ENCODE measurements around the gene SLC25A12.
"Not testable (repeated sequence)": the region's sequence is repeated elsewhere in the genome, so short reads cannot be mapped to it uniquely, and the experiment has no call there.

The SLC25A12 gene

DNA sequence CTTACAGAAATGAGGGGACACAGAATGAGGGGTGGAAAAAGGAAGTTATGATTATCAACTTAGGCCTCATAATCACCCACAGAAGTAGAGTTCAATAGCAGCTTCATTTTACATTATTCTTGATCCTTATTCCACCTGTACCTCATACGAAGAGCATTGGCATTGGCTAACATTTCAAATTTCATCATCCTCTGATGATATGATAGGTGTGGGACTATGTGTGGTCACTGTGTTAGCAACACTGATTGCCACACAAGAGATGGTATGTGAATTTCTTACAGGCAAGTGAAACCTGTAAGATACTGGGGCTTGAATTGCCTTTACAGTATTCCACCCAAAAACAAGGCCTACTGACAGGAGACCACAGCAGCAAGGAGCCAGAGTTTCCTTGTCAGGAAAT lies 14.2 kb upstream of the SLC25A12 start:
- TF ChIP-seq GATA1 (IDR thresholded peaks at IDR 0.05; ENCODE audit: low read depth, low read length) (no peak), POLR2A (IDR thresholded peaks at IDR 0.05; ENCODE audit: low read length) (no peak)

DNA sequence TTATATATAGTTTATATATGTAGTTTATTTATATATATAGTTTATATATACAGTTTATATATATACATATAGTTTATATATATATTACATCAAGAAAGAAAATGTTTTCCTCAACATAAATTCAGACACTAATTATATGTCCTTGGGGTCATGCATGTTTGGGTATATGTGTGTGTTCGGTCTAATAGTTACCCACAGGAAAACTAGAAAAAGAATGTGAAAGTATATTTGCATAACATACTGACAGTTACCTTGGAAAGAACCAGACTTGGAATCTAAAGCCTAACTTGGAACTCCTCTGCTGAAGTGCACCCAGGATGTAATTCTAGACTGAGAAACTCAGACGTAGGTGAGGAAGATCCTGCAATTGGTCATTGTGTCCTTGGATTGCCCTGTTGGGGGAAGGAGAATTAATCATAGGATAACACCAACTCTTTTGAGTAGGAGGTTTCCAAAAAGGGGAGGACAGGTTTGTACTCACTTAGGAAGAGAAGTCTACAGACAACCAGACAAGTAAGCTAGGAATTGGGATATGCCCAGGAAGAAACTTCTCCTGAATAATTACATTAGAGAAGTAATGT lies 8.9 kb upstream of the SLC25A12 start:
- DNase-seq, result no peak
- no peak for TF ChIP-seq POLR2A (IDR thresholded peaks at IDR 0.05; ENCODE audit: low read length)
- no peak for TF ChIP-seq GATA1 (IDR thresholded peaks at IDR 0.05; ENCODE audit: low read depth, low read length)

More for the DNA sequence above, 14.2 kb upstream of the SLC25A12 start:
- DNase-seq, result no peak

DNA sequence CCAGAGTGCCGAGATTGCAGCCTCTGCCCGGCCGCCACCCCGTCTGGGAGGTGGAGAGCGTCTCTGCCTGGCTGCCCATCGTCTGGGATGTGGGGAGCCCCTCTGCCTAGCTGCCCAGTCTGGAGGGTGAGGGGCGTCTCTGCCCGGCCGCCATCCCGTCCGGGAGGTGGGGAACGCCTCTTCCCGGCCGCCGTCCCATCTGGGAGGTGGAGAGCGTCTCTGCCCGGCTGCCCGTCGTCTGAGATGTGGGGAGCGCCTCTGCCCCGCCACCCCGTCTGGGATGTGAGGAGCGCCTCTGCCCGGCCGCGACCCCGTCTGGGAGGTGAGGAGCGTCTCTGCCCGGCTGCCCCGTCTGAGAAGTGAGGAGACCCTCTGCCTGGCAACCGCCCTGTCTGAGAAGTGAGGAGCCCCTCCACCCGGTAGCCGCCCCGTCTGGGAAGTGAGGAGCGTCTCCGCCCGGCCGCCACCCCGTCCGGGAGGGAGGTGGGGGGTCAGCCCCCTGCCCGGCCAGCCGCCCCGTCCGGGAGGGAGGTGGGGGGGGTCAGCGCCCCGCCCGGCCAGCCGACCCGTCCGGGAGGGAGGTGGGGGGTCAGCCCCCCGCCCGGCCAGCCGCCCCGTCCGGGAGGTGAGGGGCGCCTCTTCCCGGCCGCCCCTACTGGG lies 5.7 kb upstream of the SLC25A12 start:
- DNase-seq, result not testable (repeated sequence)

DNA sequence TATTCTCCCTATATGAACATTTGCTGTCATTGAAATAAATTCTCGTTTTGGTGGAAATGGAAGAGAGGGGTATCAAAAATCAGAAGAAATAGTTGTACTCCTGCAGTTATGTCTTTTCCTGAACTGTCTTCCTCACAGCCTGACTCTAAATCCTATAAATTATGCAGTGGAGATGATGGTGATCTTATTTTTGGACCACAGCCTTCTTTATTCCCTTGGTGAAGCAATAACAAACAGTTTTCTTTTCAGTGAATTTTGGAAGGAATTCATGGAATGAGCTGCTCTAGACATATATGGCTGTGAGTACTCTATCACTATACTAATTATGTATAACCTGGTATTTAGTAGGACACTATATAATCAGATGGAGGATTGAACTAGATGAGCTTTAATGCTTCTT lies 1.7 kb upstream of the SLC25A12 start:
- no peak for DNase-seq
- TF ChIP-seq GATA1 (IDR thresholded peaks at IDR 0.05; ENCODE audit: low read depth, low read length), result no peak
- TF ChIP-seq POLR2A (IDR thresholded peaks at IDR 0.05; ENCODE audit: low read length), result no peak

DNA sequence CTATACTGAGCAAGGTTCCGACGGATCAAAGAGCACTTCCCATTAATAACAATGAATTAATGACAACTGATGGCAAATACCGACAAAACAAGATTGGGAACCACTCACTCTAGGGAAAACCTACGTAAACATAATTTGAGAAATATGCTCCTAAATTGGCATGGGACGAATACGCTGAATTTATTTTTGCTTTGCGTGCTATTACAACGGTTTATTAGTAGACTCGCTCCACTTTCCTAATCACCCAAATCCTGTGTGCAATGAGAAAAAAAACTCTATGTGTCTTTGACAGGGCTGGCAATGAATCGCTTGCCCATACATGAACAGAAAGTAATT lies 536 bp upstream of the SLC25A12 start:
- peak; percentile 29 for TF ChIP-seq POLR2A (IDR thresholded peaks at IDR 0.05; ENCODE audit: low read length)
- TF ChIP-seq GATA1 (IDR thresholded peaks at IDR 0.05; ENCODE audit: low read depth, low read length), result no peak
- no peak for DNase-seq

DNA sequence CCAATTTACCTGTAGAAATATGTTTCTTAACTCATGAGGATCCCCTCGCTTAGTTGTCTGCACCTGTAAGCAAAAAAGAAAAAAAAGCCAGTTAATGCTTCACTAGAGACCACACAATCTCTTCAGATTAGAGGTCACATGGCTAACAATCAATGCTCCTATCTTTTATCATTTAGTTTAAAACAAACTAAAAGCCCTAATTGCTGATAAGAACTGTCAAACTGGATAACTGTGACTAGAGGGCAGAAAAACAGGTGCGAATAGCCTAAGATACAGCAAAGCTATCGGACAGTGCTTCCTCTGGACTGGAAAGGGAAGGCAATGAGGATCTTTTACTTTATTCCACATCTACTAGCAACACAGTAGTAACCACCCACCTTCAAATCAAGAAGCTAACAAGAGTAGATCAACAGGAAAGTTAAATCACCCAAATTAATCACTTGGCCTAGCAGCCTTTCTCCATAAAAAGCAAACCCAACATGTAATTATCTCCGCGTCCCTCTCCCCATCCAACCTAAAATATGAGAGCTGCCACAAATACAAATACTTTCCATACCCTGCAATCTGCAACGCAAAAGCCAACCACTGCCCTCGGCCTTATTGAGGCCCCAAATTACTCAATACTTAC lies 734 bp downstream of the SLC25A12 start:
- TF ChIP-seq GATA1 (IDR thresholded peaks at IDR 0.05; ENCODE audit: low read depth, low read length), result no peak
- TF ChIP-seq POLR2A (IDR thresholded peaks at IDR 0.05; ENCODE audit: low read length), result no peak
- no peak for DNase-seq

DNA sequence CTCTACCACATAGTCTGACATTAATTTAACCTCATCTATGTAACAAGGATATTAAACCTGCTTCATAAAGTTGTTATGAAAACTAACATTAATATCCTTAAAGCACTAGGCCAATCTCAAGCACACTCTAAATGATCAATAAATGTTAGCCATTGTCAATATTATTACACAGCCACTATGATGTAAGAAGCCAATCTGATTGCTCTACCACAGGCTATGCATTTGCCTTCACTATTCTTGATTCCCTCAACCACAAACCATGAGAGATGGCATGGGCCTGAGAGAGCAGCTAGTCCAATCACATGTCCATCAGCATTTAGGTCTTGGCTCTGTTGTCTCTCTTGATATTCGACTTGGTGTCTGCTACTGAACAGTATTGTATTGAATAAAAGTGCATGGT lies 4.2 kb downstream of the SLC25A12 start:
- TF ChIP-seq POLR2A (IDR thresholded peaks at IDR 0.05; ENCODE audit: low read length), result no peak
- TF ChIP-seq GATA1 (IDR thresholded peaks at IDR 0.05; ENCODE audit: low read depth, low read length), result no peak
- DNase-seq, result no peak

DNA sequence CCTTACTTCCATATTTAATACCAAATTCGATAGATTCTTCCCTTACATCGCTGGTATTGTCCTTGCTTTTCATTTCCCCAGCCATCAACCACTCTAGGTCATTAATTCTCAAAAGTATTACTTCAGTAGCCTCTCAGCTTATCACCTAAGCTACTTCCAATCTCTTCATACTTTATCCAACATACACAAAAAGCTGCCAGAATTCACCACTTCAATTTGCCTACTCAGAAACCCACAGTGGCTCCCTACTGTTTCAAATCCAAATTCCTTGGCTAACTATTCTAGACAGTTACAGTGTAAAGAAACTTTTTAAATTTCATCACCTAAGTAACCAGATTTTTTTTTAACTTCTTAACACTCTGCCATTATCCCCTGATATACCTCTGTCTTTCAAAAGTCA lies 4.7 kb downstream of the SLC25A12 start:
- no peak for DNase-seq
- no peak for TF ChIP-seq POLR2A (IDR thresholded peaks at IDR 0.05; ENCODE audit: low read length)
- no peak for TF ChIP-seq GATA1 (IDR thresholded peaks at IDR 0.05; ENCODE audit: low read depth, low read length)

DNA sequence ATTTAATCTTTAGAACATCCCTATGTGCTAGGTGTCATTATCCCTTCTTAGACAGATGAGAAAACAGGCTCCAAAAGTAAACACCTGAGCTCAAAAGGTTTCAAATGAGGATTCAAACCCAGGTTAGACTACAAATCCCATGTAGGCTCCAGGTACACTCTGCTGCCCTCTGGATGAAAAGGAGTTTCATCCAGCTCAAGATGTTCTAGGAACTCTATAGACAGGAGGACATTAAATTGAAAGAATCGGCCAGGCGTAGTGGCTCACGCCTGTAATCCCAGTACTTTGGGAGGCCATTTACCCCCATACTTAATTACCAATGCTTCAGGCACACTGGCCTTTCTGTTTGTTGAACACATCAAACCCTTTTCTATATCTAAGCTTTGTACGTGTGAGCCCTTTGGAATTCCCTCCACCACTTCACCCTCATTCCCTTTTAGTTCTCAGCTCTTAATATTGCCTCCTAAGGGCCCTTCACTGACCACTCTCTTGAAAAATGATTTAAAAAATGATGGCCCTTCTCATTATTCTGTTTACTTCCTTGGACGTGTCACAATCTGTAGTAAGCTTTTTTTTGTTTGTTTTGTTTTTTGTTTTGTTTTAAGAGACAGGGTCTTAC lies 10.7 kb downstream of the SLC25A12 start:
- TF ChIP-seq GATA1 (IDR thresholded peaks at IDR 0.05; ENCODE audit: low read depth, low read length) (no peak), POLR2A (IDR thresholded peaks at IDR 0.05; ENCODE audit: low read length) (no peak)

DNA sequence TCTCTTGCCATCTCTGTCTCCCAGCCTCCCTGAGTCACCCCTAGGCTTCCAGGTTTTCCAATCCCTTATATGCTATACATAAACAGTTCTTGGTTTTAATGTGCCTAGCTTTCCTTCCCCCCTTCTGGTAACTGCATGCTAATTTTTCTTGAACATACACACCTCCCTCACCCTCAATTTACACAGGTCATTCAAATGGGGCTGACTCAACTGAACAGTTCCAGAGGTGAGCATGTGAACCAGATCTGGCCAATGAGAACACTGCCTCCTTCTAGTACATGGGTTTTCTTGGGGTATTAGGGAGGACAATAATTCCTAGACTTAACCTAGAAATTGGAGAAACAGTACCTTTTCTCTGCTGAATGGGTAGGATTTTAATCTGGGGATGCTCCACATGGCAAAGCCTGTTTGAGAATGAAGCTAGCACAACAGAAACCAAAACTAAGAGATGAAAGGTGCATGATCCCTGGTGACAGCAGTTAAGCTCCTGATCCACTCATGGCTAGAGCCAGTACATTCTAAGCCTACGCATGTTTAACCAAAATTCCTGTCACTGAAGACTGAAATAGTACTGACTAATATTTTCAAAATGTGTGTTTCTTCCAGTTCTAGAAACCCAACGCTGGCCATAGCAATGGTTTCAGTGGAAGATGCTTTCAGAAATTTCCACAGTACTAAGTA lies 11.8 kb downstream of the SLC25A12 start:
- no peak for DNase-seq
- TF ChIP-seq GATA1 (IDR thresholded peaks at IDR 0.05; ENCODE audit: low read depth, low read length) (no peak), POLR2A (IDR thresholded peaks at IDR 0.05; ENCODE audit: low read length) (no peak)

More for the DNA sequence above, 10.7 kb downstream of the SLC25A12 start:
- no peak for DNase-seq

DNA sequence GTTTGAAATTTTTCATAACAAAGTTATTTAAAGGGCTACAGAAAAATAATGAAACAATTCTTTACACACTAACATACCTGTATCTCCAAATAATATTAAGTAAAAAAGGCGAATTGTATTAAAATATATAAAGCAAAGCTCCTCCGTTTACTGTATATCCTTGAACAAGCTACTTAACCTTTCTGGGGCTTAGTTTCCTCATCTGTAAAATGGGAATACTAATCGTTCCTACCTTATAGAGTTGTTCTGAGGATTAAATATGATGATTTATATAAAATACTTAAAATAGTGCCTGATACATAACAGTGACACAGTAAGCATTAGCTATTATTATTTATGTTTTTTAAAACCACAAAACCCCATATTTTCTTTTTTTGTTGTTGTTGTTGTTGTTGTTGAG lies 13.3 kb downstream of the SLC25A12 start:
- no peak for TF ChIP-seq GATA1 (IDR thresholded peaks at IDR 0.05; ENCODE audit: low read depth, low read length)
- TF ChIP-seq POLR2A (IDR thresholded peaks at IDR 0.05; ENCODE audit: low read length), result no peak
- no peak for DNase-seq

DNA sequence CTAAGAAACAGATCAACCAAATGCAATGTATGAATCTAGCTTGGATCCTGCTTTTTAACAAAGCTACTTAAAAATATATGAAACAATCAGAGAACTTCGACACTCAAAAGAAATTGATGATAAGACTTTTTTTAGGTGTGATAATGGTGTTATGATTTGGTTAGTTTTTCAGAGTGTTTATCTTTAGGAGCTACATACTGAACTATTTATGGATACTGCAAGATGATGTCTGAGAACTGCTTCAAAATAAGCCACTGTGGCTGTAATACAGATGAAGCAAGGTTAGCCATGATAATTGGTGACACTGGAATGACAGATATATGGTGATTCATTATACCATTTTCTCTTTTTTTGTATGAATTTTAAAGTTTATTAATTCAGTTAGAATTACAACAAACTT lies 14.2 kb downstream of the SLC25A12 start:
- no peak for DNase-seq
- TF ChIP-seq POLR2A (IDR thresholded peaks at IDR 0.05; ENCODE audit: low read length) (no peak), GATA1 (IDR thresholded peaks at IDR 0.05; ENCODE audit: low read depth, low read length) (no peak)

DNA sequence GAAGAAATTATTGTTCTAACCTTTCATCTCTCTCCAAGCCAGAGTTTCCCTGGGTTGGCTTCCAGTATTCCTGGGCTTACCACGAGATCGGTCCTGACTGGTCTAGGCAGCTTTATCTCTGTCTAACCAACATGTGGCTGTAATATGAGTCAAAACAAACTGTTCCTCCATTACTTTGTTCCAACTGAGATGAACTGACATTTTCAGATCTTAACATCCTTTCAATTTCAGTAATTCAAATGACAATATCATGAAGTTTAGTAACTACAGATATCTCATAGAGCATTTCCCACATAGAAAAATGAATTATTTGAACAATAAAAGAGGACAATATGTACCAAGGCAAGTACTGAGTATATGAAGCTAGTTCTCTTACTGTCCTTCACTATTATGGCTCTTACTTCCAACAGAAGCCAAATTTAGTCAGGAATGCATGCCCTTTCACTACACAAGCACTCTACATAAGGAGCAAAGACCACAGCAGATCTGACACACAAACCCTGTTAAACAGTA lies 15.5 kb downstream of the SLC25A12 start:
- TF ChIP-seq GATA1 (IDR thresholded peaks at IDR 0.05; ENCODE audit: low read depth, low read length) (no peak), POLR2A (IDR thresholded peaks at IDR 0.05; ENCODE audit: low read length) (no peak)
- DNase-seq, result no peak

DNA sequence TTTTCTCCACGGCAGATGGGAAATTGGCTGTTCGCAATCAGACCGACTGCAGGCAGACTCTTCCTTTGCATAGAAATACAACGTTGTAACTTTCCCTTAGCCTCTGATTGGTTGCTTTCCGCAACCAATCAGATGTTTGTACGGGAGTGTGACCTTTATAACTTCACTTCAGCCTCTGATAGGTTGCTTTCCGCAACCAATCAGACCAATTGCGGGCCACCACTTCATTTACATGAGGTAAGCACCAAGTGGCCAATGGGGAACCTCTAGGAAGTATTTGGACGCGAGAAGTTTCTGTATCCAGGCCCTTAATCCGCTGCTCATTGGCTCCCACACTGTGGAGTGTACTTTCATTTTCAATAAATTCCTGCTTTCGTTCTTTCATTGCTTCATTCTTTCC lies 19.1 kb downstream of the SLC25A12 start:
- DNase-seq, result no peak
- no peak for TF ChIP-seq POLR2A (IDR thresholded peaks at IDR 0.05; ENCODE audit: low read length)
- TF ChIP-seq GATA1 (IDR thresholded peaks at IDR 0.05; ENCODE audit: low read depth, low read length), result no peak

Data from erythroblast (primary cell).